SK-N-SH (cell line): ENCODE results near the gene AMPD2. TPM values are rescaled to one million over a fixed set of nuclear protein-coding genes. Genes with fewer than 3 reads are reported as not detected.
A peak's percentile ranks its signal among the peaks of the same experiment; 100 is the strongest.

ENCODE experiments used
- CTCF ChIA-PET: fragments of 300-600, 350-600 bp; formaldehyde crosslinking; extraction: SDS; loops from one replicate; lab custom pipeline; 2021; lab: Yijun Ruan, JAX
- POLR2A ChIA-PET: fragments of 350-600 bp; sonication (Branson Sonifier 250); formaldehyde crosslinking; extraction: SDS; loops from one replicate; lab custom pipeline; 2020; ENCODE audit warnings: antibody characterized with exemption, inconsistent platforms; lab: Yijun Ruan, JAX
- DNase-seq: peaks from one replicate; pipeline ENCODE4 v3.0.0; 2012
- H2AFZ ChIP-seq: fragments of 200-600 bp; sonication (generic); 2 replicates; pipeline ENCODE4 v1.8.1; 2016; ENCODE audit warnings: antibody characterized with exemption, mild to moderate bottlenecking, low read depth
- H3F3A ChIP-seq: fragments of 200-600 bp; sonication (generic); replicated peaks from 2 replicates; pipeline ENCODE3; 2016; ENCODE audit warnings: antibody characterized with exemption, mild to moderate bottlenecking; ENCODE audit not compliant: insufficient read depth
- H3K27ac ChIP-seq, 2 experiments: fragments of 200-500 bp in 1 of 2; fragments of 200-600 bp in 1 of 2; sonication (Bioruptor generic) in 1 of 2; sonication (generic), shearing (Covaris generic) in 1 of 2; 2 replicates each; pipeline versions ENCODE4 v1.5.1 to v1.6.1; 2014 to 2016; ENCODE audit warnings: low read depth in 2 of 2, inconsistent platforms in 1 of 2, low read length in 1 of 2, mild to moderate bottlenecking in 1 of 2, mixed read lengths in 1 of 2
- H3K27me3 ChIP-seq: fragments of 200-600 bp; sonication (generic), shearing (Covaris generic); 2 replicates; pipeline ENCODE4 v1.6.1; 2016; ENCODE audit warnings: mixed run types; ENCODE audit not compliant: insufficient read depth
- H3K36me3 ChIP-seq, 2 experiments: fragments of 200-500 bp in 1 of 2; fragments of 200-600 bp in 1 of 2; sonication (Bioruptor generic) in 1 of 2; sonication (generic) in 1 of 2; replicated peaks in 1 of 2; 2 replicates each; pipeline versions ENCODE3 to v1.5.1; 2014 to 2016; ENCODE audit warnings: low read length in 1 of 2, mild to moderate bottlenecking in 1 of 2; ENCODE audit not compliant: insufficient read depth in 2 of 2, control insufficient read depth in 1 of 2
- H3K4me1 ChIP-seq, 2 experiments: fragments of 200-500 bp in 1 of 2; fragments of 200-600 bp in 1 of 2; sonication (Bioruptor generic) in 1 of 2; sonication (generic), shearing (Covaris generic) in 1 of 2; 2 replicates each; pipeline versions ENCODE4 v1.5.1 to v1.6.1; 2014 to 2016; ENCODE audit warnings: low read depth in 1 of 2, low read length in 1 of 2, mixed run types in 1 of 2; ENCODE audit not compliant: insufficient read depth in 2 of 2, control insufficient read depth in 1 of 2
- H3K4me2 ChIP-seq: fragments of 200-600 bp; sonication (generic), shearing (Covaris generic); 2 replicates; pipeline ENCODE4 v1.6.1; 2017; ENCODE audit warnings: mixed run types
- H3K4me3 ChIP-seq, 2 experiments: fragments of 200-500 bp in 1 of 2; fragments of 200-600 bp in 1 of 2; sonication (Bioruptor generic) in 1 of 2; sonication (generic), shearing (Covaris generic) in 1 of 2; 2 replicates each; pipeline versions ENCODE4 v1.5.1 to v1.8.1; 2014 to 2016; ENCODE audit warnings: low read depth in 2 of 2, inconsistent platforms in 1 of 2, low read length in 1 of 2, mild to moderate bottlenecking in 1 of 2, mixed read lengths in 1 of 2, moderate library complexity in 1 of 2
- H3K79me2 ChIP-seq: fragments of 200-600 bp; sonication (generic); 2 replicates; pipeline ENCODE4 v1.8.1; 2017; ENCODE audit warnings: mild to moderate bottlenecking; ENCODE audit not compliant: insufficient read depth
- H3K9ac ChIP-seq: fragments of 200-600 bp; sonication (generic); 2 replicates; pipeline ENCODE4 v1.6.1; 2017; ENCODE audit warnings: mixed run types
- H3K9me2 ChIP-seq: fragments of 200-600 bp; sonication (generic); 2 replicates; pipeline ENCODE4 v1.6.1; 2017; ENCODE audit warnings: mixed run types
- H3K9me3 ChIP-seq: fragments of 200-600 bp; sonication (generic); 2 replicates; pipeline ENCODE4 v1.6.1; 2017; ENCODE audit warnings: mixed run types, mild to moderate bottlenecking, moderate library complexity
- H4K20me1 ChIP-seq: fragments of 200-600 bp; sonication (generic); 2 replicates; pipeline ENCODE4 v1.6.1; 2017; ENCODE audit warnings: mild to moderate bottlenecking, mixed run types; ENCODE audit not compliant: insufficient read depth
- CHD2 ChIP-seq: fragments of 150-350 bp; IDR thresholded peaks from 2 replicates; pipeline ENCODE4 v1.6.1; 2018; ENCODE audit warnings: low read length; ENCODE audit not compliant: partially characterized antibody
- ELF1 ChIP-seq: IDR thresholded peaks from 2 replicates; pipeline ENCODE4 v1.4.0; 2012
- EP300 ChIP-seq, 2 experiments: IDR thresholded peaks; 2 replicates each; pipeline versions ENCODE4 v1.4.0 to v1.6.1; 2012; ENCODE audit warnings: borderline replicate concordance in 1 of 2, low read depth in 1 of 2, low read length in 1 of 2
- FOSL2 ChIP-seq: IDR thresholded peaks from 2 replicates; pipeline ENCODE4 v1.4.0; 2012; ENCODE audit warnings: low read depth, mild to moderate bottlenecking, moderate library complexity, borderline replicate concordance
- FOXJ3 ChIP-seq: sonication (generic); formaldehyde crosslinking; IDR thresholded peaks from 2 replicates; pipeline ENCODE4 v1.5.1; 2020; ENCODE audit warnings: mild to moderate bottlenecking, missing genetic modification reagents
- FOXM1 ChIP-seq: IDR thresholded peaks from 2 replicates; pipeline ENCODE4 v1.4.0; 2012; ENCODE audit warnings: low read depth, mild to moderate bottlenecking
- GABPA ChIP-seq: IDR thresholded peaks from 2 replicates; pipeline ENCODE4 v1.4.0; 2012; ENCODE audit warnings: low read depth, mild to moderate bottlenecking
- MEF2A ChIP-seq: IDR thresholded peaks from 2 replicates; pipeline ENCODE4 v1.4.0; 2012; ENCODE audit warnings: low read depth, borderline replicate concordance
- MXI1 ChIP-seq: IDR thresholded peaks from 2 replicates; pipeline ENCODE4 v1.6.1; 2012; ENCODE audit warnings: mild to moderate bottlenecking, low read depth, low read length, improper control_type of control experiment
- NFIC ChIP-seq: IDR thresholded peaks from 2 replicates; pipeline ENCODE4 v1.4.0; 2012; ENCODE audit warnings: borderline replicate concordance
- NRF1 ChIP-seq: IDR thresholded peaks from 2 replicates; pipeline ENCODE4 v1.6.1; 2012; ENCODE audit warnings: low read depth, mild to moderate bottlenecking, low read length
- POLR2AphosphoS5 ChIP-seq: IDR thresholded peaks from 2 replicates; pipeline ENCODE4 v1.6.1; 2012; ENCODE audit warnings: low read depth, low read length
- RCOR1 ChIP-seq: fragments of 150-350 bp; IDR thresholded peaks from 2 replicates; pipeline ENCODE4 v1.6.1; 2017; ENCODE audit warnings: antibody characterized with exemption, low read length
- RXRA ChIP-seq: IDR thresholded peaks from 2 replicates; pipeline ENCODE4 v1.4.0; 2012; ENCODE audit warnings: low read depth, mild to moderate bottlenecking, borderline replicate concordance
- SIN3A ChIP-seq: IDR thresholded peaks from 2 replicates; pipeline ENCODE4 v1.6.1; 2012; ENCODE audit warnings: low read depth, mild to moderate bottlenecking, low read length, moderate library complexity, borderline replicate concordance
- SMC3 ChIP-seq: IDR thresholded peaks from 2 replicates; pipeline ENCODE4 v1.6.1; 2012; ENCODE audit warnings: low read depth, low read length, improper control_type of control experiment
- TAF1 ChIP-seq: IDR thresholded peaks from 2 replicates; pipeline ENCODE4 v1.6.1; 2012; ENCODE audit warnings: low read depth, mild to moderate bottlenecking, low read length, moderate library complexity, borderline replicate concordance
- TCF12 ChIP-seq: IDR thresholded peaks from 2 replicates; pipeline ENCODE4 v1.4.0; 2012
- TEAD4 ChIP-seq: IDR thresholded peaks from 2 replicates; pipeline ENCODE4 v1.4.0; 2012; ENCODE audit warnings: mild to moderate bottlenecking, borderline replicate concordance; ENCODE audit not compliant: insufficient read depth
- YY1 ChIP-seq: IDR thresholded peaks from 2 replicates; pipeline ENCODE4 v1.4.0; 2012; ENCODE audit warnings: low read depth, mild to moderate bottlenecking
- WGBS: methylation state at CpG from one replicate; pipeline ENCODE4 v1.1.6; 2017; ENCODE audit warnings: low lambda C conversion rate; 5-methylcytosine and 5-hydroxymethylcytosine counted together
- polyA plus RNA-seq, 3 experiments: library from polyadenylated mRNA; depleted of rRNA; stranded (reverse); fragments of >200 nt; gene quantifications; 2 replicates each; pipeline ENCODE4 v1.2.3, GENCODE V29; 2012
- TF ChIP-seq, protein P1 (sequence below): fragments of 150-350 bp; IDR thresholded peaks from 2 replicates; pipeline ENCODE4 v1.6.1; 2017; ENCODE audit warnings: antibody characterized with exemption, low read length, low read depth, borderline replicate concordance
- TF ChIP-seq, protein P2 (sequence below): IDR thresholded peaks from 2 replicates; pipeline ENCODE4 v1.4.0; 2012; ENCODE audit warnings: low read depth

The AMPD2 gene
- polyA plus RNA-seq, 1 of the 3 experiments (the other 2 are of a cell fraction), result 59.1 TPM

DNA sequence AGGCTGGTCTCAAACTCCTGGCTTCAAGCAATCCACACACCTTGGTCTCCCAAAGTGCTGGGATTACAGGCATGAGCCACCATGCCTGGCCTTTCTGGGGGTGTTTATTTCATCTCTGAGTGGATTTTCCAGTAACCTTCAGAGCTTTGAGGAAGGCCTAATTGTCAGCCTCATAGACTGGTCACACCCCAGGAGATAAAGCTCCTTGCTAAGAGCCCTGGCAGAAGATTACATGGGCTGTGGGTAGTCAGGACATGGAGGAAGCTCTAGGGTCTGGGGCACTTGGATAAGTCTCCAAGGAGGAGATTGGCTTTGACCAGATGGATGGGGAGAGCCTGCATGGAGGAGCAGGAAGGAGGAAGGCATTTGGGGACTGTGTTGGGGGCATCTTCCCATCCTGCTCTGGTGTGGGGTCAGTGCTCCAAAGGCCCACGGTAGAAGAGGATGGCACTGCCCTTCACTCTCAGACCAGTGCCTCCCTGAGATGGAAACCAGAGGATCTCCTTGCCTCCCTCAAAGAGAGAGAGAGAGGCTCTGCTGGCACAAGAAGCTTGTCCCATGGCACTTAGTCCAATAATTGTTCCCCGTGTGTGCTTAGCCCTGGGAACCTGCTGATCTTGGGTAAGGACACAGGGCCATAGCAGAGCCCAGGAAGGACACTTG lies 21.6 kb downstream of the AMPD2 start:
- Histone ChIP-seq H3K4me3 (no peak overlapping the region), H3K79me2 (no peaks in the 10 kb centered on the region), H3K4me2 (no peak overlapping the region), H4K20me1 (no peaks in the 10 kb centered on the region), H3K9me3 (no peaks in the 10 kb centered on the region), H3K27ac (peak overlapping the region in 1 of 2 experiments; percentile 98; a peak in 3 of 4 replicates), H3K27me3 (no peaks in the 10 kb centered on the region), H3K36me3 (no peaks in the 10 kb centered on the region), H3K4me1 (peaks cover 2 to 62% of the 10 kb centered on the region in 2 experiments; a peak in 3 of 4 replicates), H2AFZ (no peak overlapping the region), H3F3A (peaks cover 4% of the 10 kb centered on the region), H3K9ac (no peak overlapping the region), H3K9me2 (no peaks in the 10 kb centered on the region)
- 50% methylated on average over 1 of the region's 2 CpGs for WGBS
- no peak for DNase-seq
- POLR2A ChIA-PET, result interaction anchor here (1.9 to 4.9 kb wide), 3 partner anchors 9 to 95 kb away, joined by 8 to 44 read pairs (median 11); partner anchors contain the start of gene GNAI3
- CTCF ChIA-PET, result interaction anchor here (0.7 to 9.5 kb wide), 26 partner anchors 9 to 855 kb away, joined by 3 to 169 read pairs (median 10); partner anchors contain the start of genes AHCYL1, AMPD2, GNAI3 and GNAT2
- TF ChIP-seq YY1 (no peak), RXRA (no peak), EP300 (IDR thresholded peaks at IDR 0.05; ENCODE audit: borderline replicate concordance in 1 of 2, low read depth in 1 of 2, low read length in 1 of 2) (no peak), SMC3 (no peak), TEAD4 (no peak), TAF1 (no peak), FOXJ3 (no peak)
- TF ChIP-seq, protein P1, sequence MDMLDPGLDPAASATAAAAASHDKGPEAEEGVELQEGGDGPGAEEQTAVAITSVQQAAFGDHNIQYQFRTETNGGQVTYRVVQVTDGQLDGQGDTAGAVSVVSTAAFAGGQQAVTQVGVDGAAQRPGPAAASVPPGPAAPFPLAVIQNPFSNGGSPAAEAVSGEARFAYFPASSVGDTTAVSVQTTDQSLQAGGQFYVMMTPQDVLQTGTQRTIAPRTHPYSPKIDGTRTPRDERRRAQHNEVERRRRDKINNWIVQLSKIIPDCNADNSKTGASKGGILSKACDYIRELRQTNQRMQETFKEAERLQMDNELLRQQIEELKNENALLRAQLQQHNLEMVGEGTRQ, result no peak
- TF ChIP-seq, protein P2, sequence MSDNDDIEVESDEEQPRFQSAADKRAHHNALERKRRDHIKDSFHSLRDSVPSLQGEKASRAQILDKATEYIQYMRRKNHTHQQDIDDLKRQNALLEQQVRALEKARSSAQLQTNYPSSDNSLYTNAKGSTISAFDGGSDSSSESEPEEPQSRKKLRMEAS, result no peak

DNA sequence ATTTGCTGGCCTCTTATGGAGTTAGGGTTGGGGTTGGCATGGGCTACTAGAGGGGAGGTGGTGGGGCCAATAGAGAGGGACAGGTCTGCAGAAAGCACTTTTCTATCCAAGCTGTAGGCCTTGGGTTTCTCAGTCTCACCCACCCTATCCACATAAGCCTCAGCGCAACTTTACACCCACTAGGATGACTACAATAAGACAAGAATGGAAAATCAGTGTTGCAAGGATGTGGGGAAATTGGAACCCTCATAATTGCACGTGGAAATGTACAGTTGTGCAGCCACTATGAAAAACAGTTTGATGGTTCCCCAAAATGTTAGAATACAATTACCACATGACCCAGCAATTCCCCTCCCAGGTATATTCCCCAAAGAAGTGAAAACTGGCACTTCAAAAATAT lies 22.2 kb downstream of the AMPD2 start:
- H3K27ac ChIP-seq, result peak overlapping the region in 1 of 2 experiments; percentile 98; a peak in 2 of 4 replicates
- no peak overlapping the region for H3K9ac ChIP-seq
- no peaks in the 10 kb centered on the region for H3K36me3 ChIP-seq
- no peak overlapping the region for H2AFZ ChIP-seq
- no peak for DNase-seq
- no peaks in the 10 kb centered on the region for H3K79me2 ChIP-seq
- TF ChIP-seq TAF1, result no peak
- TF ChIP-seq, protein P2, result no peak
- no peak for TF ChIP-seq NFIC
- TF ChIP-seq SMC3, result no peak
- TF ChIP-seq POLR2AphosphoS5, result no peak
- no peak for TF ChIP-seq RCOR1
- no peak for TF ChIP-seq TCF12
- TF ChIP-seq CHD2, result no peak
- no peak for TF ChIP-seq MXI1
- TF ChIP-seq, protein P1, result no peak
- TF ChIP-seq FOXM1, result no peak
- no peak for TF ChIP-seq SIN3A
- no peak for TF ChIP-seq ELF1
- no peak for TF ChIP-seq NRF1
- no peak for TF ChIP-seq FOSL2
- TF ChIP-seq FOXJ3, result no peak
- no peak for TF ChIP-seq MEF2A
- TF ChIP-seq GABPA, result no peak
- peaks cover 4% of the 10 kb centered on the region for H3F3A ChIP-seq
- H3K4me1 ChIP-seq, result peaks cover 0 to 56% of the 10 kb centered on the region in 2 experiments; a peak in 2 of 4 replicates
- no peak overlapping the region for H3K4me3 ChIP-seq
- no peak overlapping the region for H3K4me2 ChIP-seq
- no peaks in the 10 kb centered on the region for H3K9me2 ChIP-seq
- ChIA-PET CTCF (interaction anchor here (1.0 to 9.5 kb wide), 9 partner anchors 9 to 151 kb away, joined by 3 to 169 read pairs (median 35); partner anchors contain the start of gene GSTM4), POLR2A (interaction anchor here (4.9 kb wide), 1 partner anchor 93 kb away, joined by 44 read pairs; the partner anchor contains the start of gene GNAI3)
- H3K27me3 ChIP-seq, result no peaks in the 10 kb centered on the region
- no peaks in the 10 kb centered on the region for H4K20me1 ChIP-seq
- H3K9me3 ChIP-seq, result no peaks in the 10 kb centered on the region
- WGBS, result 86% methylated on average over 2 of the region's 2 CpGs
